NB4 (cell line): ENCODE results near the gene RGL3.

ENCODE experiments used
- CTCF ChIP-seq: IDR thresholded peaks from one replicate; pipeline ENCODE4 v1.5.1; 2012; ENCODE audit warnings: low read depth, low read length
- MAX ChIP-seq: IDR thresholded peaks from 2 replicates; pipeline ENCODE4 v1.6.1; 2011; ENCODE audit warnings: low read depth, low read length

DNA sequence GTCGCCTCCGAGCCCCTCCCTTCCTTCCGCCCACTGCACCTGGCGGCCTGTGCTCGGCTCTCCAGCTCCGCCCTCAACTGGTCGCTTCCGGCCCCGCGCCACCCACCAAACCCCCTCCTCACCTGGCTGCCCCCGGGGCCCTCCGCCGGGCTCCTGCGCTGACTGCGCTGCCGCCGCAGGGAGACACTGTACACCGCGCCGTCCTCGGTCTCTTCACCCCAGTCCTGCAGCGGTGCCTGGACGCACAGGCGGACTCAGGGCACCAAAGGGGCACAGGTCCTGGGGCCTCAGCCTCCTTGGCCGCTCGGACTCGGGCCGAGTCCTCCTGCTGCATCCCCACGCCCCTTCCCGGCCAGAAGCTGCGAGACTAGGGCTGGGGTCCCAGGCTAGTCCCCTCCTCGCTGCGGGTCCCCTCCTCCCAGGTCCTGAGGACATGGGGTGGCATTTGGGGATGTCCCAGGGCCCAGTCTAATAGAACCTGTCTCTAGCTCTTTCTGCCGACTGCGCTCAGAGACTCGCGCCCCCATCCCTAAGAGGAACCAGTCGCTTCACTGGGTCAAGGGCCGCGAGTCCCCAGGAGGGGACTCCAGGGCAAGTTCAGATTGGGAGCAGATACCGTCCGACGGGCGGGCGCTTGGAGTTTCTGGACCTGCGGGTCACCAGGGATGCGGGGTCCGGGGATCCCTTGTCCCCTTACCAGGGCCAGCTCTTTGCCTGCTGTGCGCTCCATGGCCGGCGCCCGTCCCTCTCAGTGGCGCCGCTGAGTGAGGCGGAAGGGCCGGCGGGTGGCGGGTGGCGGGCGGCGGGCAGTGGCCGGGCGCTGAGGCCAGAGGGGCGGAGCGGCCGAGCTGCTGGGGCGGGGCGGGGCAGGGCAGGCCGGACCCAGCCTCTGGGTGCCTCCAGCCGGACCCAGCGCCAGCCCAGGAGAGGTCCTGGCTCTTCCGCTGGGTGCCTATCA is at the start of gene RGL3:
- no peak for TF ChIP-seq MAX
- TF ChIP-seq CTCF = no peak
